Natural killer cell (primary cell): ENCODE results near the gene UBR4. TPM values are rescaled to one million over a fixed set of nuclear protein-coding genes. Genes with fewer than 3 reads are reported as not detected.

ENCODE experiments used
- ATAC-seq, 3 donors: fragments of 150-1000 bp in 2 of 3; fragments of 200-7000 bp in 1 of 3; cut with Tn5 transposase; 1 replicate in 1 of 3; 2 replicates in 2 of 3; pipeline ENCODE4 v1.10.0; 2021; ENCODE audit warnings: mild to moderate bottlenecking in 2 of 3, moderate library complexity in 2 of 3
- DNase-seq, 2 donors: peaks; one replicate each; pipeline versions ENCODE4 v3.0.0 to v3.0.0-alpha.2; 2013 to 2021; ENCODE audit warnings: mixed read lengths in 1 of 2
- H3K27ac ChIP-seq: one replicate; pipeline ENCODE4 v1.5.1; 2013; ENCODE audit warnings: mild to moderate bottlenecking, low read length
- H3K27me3 ChIP-seq: one replicate; pipeline ENCODE4 v1.6.1; 2013; ENCODE audit warnings: low read length; ENCODE audit not compliant: control insufficient read depth, insufficient read depth
- H3K36me3 ChIP-seq: one replicate; pipeline ENCODE4 v1.6.1; 2013; ENCODE audit warnings: low read length; ENCODE audit not compliant: control insufficient read depth, insufficient read depth
- H3K4me1 ChIP-seq: one replicate; pipeline ENCODE4 v1.6.1; 2013; ENCODE audit warnings: low read length; ENCODE audit not compliant: control insufficient read depth, insufficient read depth
- H3K4me3 ChIP-seq: one replicate; pipeline ENCODE4 v1.5.1; 2013; ENCODE audit warnings: low read length
- H3K9me3 ChIP-seq: one replicate; pipeline ENCODE4 v1.6.1; 2013; ENCODE audit warnings: low read length; ENCODE audit not compliant: control insufficient read depth, insufficient read depth
- H3K27ac Mint-ChIP-seq, 2 donors: one replicate each; pipeline ENCODE4 v1.8.0; 2022; ENCODE audit warnings: mild to moderate bottlenecking in 2 of 2, mixed read lengths in 2 of 2, moderate library complexity in 1 of 2
- H3K27me3 Mint-ChIP-seq, 2 donors: one replicate each; pipeline ENCODE4 v1.8.0; 2022; ENCODE audit warnings: low read depth in 2 of 2, mixed read lengths in 2 of 2
- H3K36me3 Mint-ChIP-seq: one replicate; pipeline ENCODE4 v1.8.0; 2022; ENCODE audit warnings: mixed read lengths
- H3K4me1 Mint-ChIP-seq, 2 donors: one replicate each; pipeline ENCODE4 v1.8.0; 2022; ENCODE audit warnings: mixed read lengths in 2 of 2
- H3K4me3 Mint-ChIP-seq: one replicate; pipeline ENCODE4 v1.8.0; 2022; ENCODE audit warnings: mild to moderate bottlenecking, moderate library complexity, mixed read lengths
- H3K9me3 Mint-ChIP-seq, 2 donors: one replicate each; pipeline ENCODE4 v1.8.0; 2022; ENCODE audit warnings: mixed read lengths in 2 of 2
- WGBS: methylation state at CpG from one replicate; pipeline ENCODE4 v1.1.7; 2013; ENCODE audit warnings: missing lambda C conversion rate; ENCODE audit not compliant: insufficient coverage; 5-methylcytosine and 5-hydroxymethylcytosine counted together
- intact Hi-C: fragments of 100-400 bp; cut with micrococcal nuclease; formaldehyde crosslinking; loops from one replicate; pipeline ENCODE4 v1.14.2; 2022
- total RNA-seq, 4 donors: library from RNA; stranded (reverse); fragments of 120-200 nt in 1 of 4; gene quantifications; one replicate each; pipeline versions ENCODE4 v1.2.3 to v1.2.4, GENCODE V29; 2013 to 2022
- TF ChIP-seq, protein P1 (sequence below): fragments of 200-600 bp; IDR thresholded peaks from one replicate; pipeline ENCODE4 v1.8.0; 2022; ENCODE audit warnings: antibody characterized with exemption

Gene UBR4
- total RNA-seq, 3 donors from 2014 or later (not counting 1 experiment from before 2014, with no cell fraction given) = 139 to 178 (median 158) TPM

DNA sequence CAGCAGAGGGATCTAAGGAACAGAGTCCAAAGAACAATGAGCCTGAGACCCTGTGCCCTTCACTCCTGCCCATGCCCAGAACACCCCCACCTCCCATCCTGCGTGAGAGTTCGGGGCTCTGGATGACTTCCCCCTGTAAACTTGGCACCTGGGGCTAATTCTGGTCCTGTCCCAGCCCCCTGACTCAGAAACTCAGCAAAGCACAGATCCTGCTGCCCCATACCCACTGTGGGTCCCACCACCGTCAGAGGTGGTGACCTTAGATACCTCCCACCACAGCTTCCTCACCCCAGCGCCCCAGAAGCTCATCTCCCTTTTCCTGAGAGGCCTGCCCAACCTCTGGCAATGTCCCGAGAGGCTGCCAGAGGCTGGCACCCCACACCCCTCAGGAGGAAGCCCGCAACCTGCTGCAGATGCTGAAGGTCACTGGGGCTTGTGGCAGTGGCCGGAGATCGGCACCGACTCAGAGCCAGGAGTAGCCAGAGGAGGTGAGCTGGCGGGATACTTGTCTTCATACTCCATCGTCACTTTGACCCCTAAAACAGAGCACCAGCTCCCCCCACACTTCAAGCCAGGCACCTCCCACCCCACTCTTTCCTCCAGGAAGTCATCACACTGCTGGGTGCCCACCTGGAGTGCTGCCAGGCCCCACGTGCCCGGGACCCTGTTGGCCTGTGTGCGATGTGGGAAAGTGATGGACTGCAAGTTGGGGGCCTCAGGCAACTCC is 142.0 kb downstream of the UBR4 start:
- Mint-ChIP-seq H3K9me3 (no peaks in the 10 kb centered on the region), H3K4me1 (peaks cover 0 to 4% of the 10 kb centered on the region in 2 donors)
- no peaks in the 10 kb centered on the region for H3K4me1 ChIP-seq

DNA sequence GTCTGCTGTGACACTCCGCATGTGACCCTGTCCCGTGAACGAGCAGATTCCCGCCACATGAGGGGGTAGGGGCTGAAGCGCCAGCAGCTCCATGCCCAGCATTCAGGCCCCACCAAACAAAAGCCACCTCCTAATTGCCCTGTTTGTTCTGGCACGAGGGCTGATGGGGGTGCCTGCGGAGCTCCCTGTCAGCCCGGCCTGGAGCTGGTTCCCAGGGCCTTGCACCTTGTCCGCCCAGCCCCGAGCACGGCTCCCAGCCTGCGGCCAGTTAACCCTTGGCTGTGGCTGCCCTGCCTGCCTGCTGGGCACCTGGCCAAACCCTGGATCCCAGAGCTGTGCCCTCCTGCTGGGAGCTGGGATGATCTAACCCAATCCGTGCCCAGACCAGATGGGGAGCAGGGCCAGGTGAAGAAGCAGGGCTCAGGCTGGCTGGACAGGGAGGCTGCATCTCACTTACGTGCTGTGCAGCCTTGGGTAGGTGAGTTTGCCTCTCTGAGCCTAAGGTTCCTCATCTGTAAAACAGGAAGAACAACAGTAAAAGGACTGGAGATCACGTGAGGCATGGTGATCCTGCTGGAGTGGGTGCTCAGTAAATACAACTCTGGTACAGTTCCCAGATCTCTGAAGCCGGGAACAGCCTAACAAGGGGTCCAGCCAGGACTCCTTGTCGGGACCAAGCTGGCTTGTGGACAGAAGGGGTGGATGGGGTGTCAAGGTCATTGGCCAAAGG is 142.7 kb downstream of the UBR4 start:
- TF ChIP-seq, protein P1, sequence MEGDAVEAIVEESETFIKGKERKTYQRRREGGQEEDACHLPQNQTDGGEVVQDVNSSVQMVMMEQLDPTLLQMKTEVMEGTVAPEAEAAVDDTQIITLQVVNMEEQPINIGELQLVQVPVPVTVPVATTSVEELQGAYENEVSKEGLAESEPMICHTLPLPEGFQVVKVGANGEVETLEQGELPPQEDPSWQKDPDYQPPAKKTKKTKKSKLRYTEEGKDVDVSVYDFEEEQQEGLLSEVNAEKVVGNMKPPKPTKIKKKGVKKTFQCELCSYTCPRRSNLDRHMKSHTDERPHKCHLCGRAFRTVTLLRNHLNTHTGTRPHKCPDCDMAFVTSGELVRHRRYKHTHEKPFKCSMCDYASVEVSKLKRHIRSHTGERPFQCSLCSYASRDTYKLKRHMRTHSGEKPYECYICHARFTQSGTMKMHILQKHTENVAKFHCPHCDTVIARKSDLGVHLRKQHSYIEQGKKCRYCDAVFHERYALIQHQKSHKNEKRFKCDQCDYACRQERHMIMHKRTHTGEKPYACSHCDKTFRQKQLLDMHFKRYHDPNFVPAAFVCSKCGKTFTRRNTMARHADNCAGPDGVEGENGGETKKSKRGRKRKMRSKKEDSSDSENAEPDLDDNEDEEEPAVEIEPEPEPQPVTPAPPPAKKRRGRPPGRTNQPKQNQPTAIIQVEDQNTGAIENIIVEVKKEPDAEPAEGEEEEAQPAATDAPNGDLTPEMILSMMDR = no peak
- Mint-ChIP-seq H3K27ac (no peak overlapping the region), H3K4me3 (no peak overlapping the region), H3K27me3 (no peaks in the 10 kb centered on the region), H3K36me3 (no peaks in the 10 kb centered on the region), H3K4me1 (peaks cover 0 to 4% of the 10 kb centered on the region in 2 donors), H3K9me3 (no peaks in the 10 kb centered on the region)
- H3K36me3 ChIP-seq = no peaks in the 10 kb centered on the region
- no peaks in the 10 kb centered on the region for H3K9me3 ChIP-seq
- no peaks in the 10 kb centered on the region for H3K27me3 ChIP-seq
- H3K4me3 ChIP-seq = no peak overlapping the region
- WGBS = 74% methylated on average over 17 of the region's 17 CpGs
- no peak overlapping the region for H3K27ac ChIP-seq
- no peak for DNase-seq
- no peaks in the 10 kb centered on the region for H3K4me1 ChIP-seq
- intact Hi-C loops = no loop called here
- ATAC-seq = no peak

More for the DNA sequence above, 142.0 kb downstream of the UBR4 start:
- H3K36me3 Mint-ChIP-seq = no peaks in the 10 kb centered on the region
- ATAC-seq (no peak), DNase-seq (no peak)
- H3K27me3 Mint-ChIP-seq = no peaks in the 10 kb centered on the region
- Histone ChIP-seq H3K27me3 (no peaks in the 10 kb centered on the region), H3K9me3 (no peaks in the 10 kb centered on the region), H3K4me3 (no peak overlapping the region), H3K36me3 (peaks cover 3% of the 10 kb centered on the region), H3K27ac (no peak overlapping the region)
- H3K4me3 Mint-ChIP-seq = no peak overlapping the region
- TF ChIP-seq, protein P1 = no peak
- intact Hi-C loops = no loop called here
- no peak overlapping the region for H3K27ac Mint-ChIP-seq
- 61% methylated on average over 14 of the region's 14 CpGs for WGBS

DNA sequence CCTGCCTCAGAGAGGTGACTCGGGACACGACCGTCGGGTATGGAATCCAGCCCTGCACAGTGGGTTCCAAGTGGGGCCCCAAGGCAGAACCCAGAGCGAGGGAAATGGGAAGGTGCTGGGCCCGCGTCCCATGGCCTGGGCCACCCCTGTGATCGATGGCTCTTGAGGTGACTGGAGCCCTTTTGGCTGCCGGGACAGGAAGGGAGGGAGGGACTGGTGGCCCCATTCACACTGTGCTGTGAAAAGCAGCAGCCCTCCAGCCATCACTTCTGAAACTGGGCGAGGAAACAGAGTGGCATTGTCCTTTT is 143.2 kb downstream of the UBR4 start:
- H3K4me1 Mint-ChIP-seq = peaks cover 0 to 7% of the 10 kb centered on the region in 2 donors
- H3K4me3 Mint-ChIP-seq = no peak overlapping the region
- H3K36me3 ChIP-seq = no peaks in the 10 kb centered on the region
- H3K27me3 Mint-ChIP-seq = no peaks in the 10 kb centered on the region
- TF ChIP-seq, protein P1 = no peak
- DNase-seq (no peak), ATAC-seq (no peak)
- no peak overlapping the region for H3K27ac Mint-ChIP-seq
- H3K36me3 Mint-ChIP-seq = no peaks in the 10 kb centered on the region
- no peaks in the 10 kb centered on the region for H3K4me1 ChIP-seq
- H3K9me3 Mint-ChIP-seq = no peaks in the 10 kb centered on the region
- H3K4me3 ChIP-seq = no peak overlapping the region
- H3K27ac ChIP-seq = no peak overlapping the region
- intact Hi-C loops = no loop called here
- no peaks in the 10 kb centered on the region for H3K9me3 ChIP-seq
- no peaks in the 10 kb centered on the region for H3K27me3 ChIP-seq
- WGBS = 79% methylated on average over 10 of the region's 10 CpGs
